GM18907 (cell line): ENCODE measurements around the gene HCN2.

Source experiments
- ATAC-seq: cut with Tn5 transposase; IDR thresholded peaks from one replicate; pipeline ENCODE4 v1.9.1; 2021; ENCODE audit warnings: mild to moderate bottlenecking, moderate library complexity; ENCODE audit not compliant: unreplicated experiment

The HCN2 gene

DNA sequence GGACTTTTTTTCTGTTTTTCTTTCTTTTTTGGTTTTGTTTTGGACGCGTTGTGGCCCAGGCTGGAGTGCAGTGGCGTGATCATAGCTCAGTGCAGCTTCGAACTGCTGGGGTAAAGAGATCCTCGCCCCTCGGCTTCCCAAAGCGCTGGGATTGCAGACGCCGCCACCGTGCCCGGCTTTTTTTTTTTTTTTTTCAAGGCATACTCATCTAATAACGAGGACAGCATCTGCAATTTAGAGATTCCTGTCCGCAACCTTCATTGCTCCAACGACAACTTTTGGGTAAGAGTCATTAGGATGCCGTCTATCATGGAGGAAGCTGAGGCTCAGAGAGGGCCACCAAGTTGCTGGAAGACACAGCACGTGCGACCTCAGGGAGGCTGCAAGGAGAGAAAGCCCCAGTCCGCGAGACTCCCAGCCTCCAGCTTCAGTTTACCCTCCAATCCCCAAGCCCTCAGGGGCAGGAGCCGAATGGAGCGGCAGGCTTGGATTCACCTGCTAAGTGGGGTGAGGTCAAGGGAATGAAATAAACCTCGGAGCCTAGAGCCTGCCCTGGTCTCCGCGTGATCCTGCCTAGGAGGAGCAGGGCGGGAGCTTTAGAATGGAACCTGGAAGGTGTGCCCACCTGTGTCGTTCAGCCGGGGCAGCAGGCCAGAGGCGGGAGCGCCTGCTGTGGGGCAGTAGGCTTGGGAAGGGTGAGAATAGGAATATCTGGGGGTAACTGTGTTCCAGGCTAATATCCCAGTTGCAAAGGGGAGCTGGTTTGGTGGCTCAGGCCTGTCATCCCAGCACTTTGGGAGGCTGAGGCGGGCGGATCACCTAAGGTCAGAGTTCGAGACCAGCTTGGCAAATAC is 44.3 kb downstream of the HCN2 start:
- ATAC-seq = no peak

DNA sequence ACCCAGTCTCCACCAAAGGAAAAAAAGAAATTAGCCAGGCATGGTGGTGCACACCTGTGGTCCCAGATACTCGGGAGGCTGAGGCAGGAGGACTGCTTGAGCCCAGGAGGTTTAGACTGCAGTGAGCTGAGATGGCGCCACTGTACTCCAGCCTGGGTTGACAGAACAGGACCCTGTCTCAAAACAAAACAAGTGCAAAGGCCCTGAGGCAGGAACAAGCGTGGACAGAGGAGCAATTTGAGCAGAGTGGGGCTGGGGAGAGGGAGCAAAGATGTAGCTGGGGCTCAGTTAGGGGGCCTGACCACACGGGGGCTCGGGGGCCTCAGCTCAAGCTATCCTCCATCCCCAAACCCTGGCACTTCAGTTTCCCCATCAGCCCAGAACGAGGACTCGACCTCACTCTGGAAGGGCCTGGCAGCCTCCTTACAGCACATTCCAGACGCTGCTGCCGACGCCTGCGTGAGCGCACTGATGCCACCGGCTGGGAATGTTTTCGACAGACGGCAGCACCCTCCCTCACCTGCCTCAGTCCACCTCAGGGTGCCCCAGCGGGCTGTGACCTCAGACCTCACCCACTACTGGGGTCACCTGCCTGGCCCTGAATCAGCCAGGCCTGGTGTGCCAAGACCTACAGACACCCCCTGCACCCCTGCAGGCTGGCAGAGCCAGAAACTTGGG is 45.4 kb downstream of the HCN2 start:
- no peak for ATAC-seq

DNA sequence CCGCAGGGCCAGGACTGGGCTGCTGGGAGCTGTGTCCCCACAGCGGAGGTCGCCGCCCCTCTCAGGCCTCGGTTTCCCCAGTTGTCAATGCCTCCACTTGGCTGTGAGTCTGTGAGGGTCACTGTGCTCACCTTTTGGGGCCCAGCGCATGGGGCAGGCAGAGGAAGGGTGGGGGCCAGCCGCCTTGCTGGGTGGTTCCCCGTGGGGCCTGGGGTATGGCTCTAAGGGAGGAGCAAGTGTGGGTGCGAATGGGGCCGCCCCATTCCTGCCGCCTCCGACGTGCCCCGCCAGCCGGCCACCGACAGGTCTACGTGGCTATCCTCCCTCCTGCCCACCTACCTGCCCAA is 49.2 kb downstream of the HCN2 start:
- no peak for ATAC-seq

- no peak for ATAC-seq
Observed at GRCh38 chr19:639253-640160, 49.8 kb downstream of the HCN2 start, which contains the start of gene FGF22. FGF22 (plus strand) TSS chr19:639879; CDS start chr19:639926, 47 bp downstream.

- ATAC-seq = no peak
Observed at GRCh38 chr19:640161-640558, 50.5 kb downstream of the HCN2 start.

GRCh38 chr19:640606-641189 is 51.0 kb downstream of the HCN2 start:
- no peak for ATAC-seq

- ATAC-seq = no peak
Observed at GRCh38 chr19:641702-642101, 52.0 kb downstream of the HCN2 start.

DNA sequence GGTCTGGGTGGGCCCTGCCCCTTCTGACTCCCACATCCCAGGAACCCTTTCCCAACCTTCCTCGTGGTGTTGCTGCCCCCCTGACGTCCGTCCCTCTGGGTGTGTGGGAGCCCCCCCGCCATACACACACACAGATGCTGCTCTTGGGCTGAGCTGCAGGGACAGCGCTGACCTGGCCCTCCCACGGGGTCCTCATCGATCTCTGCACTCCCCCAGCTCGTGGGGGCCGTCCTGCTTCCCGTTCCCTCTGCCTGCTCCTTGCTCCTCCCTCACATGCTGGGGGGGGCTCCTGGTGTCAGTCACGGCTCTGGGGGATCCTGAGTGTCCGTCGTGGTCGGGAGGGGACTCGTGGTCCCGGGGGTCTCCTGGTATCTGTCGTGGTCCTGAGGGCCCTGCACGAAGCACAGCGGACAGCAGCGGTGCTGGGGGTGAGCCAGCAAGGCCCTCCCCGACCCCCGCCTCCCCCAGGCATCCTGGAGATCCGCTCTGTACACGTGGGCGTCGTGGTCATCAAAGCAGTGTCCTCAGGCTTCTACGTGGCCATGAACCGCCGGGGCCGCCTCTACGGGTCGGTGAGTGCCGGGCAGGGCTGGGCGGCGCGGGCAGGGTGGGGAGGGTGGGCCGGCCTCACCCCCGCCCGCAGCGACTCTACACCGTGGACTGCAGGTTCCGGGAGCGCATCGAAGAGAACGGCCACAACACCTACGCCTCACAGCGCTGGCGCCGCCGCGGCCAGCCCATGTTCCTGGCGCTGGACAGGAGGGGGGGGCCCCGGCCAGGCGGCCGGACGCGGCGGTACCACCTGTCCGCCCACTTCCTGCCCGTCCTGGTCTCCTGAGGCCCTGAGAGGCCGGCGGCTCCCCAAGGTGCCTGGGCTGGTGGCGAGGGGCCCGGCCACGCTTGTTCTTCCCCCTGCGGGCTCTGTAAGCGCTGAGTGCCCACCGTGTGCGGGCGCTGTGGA is 53.4 kb downstream of the HCN2 start:
- no peak for ATAC-seq

DNA sequence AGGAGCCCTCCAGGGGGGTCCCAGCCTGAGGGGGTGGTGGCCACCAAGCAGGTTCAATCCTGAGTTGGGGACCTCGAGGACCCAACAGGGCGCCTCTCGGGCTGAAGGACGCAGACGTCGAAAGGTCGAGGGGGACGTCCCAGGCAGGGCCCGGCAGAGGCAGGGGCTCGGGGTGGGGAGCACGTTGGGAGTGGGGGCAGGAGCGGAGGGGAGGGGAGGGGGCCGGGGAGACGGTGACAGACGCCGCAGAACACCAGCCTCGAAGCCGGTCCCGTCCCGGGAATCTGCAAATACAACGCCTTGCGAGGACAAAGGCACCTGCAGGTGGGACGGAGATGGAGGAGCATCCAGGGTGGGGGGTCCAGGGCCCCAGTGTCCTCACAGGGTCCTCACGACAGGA is 54.1 kb downstream of the HCN2 start:
- ATAC-seq = no peak

GRCh38 chr19:644363-644762 is 54.7 kb downstream of the HCN2 start:
- ATAC-seq = no peak

GRCh38 chr19:644789-645188 is 55.1 kb downstream of the HCN2 start:
- ATAC-seq = no peak

DNA sequence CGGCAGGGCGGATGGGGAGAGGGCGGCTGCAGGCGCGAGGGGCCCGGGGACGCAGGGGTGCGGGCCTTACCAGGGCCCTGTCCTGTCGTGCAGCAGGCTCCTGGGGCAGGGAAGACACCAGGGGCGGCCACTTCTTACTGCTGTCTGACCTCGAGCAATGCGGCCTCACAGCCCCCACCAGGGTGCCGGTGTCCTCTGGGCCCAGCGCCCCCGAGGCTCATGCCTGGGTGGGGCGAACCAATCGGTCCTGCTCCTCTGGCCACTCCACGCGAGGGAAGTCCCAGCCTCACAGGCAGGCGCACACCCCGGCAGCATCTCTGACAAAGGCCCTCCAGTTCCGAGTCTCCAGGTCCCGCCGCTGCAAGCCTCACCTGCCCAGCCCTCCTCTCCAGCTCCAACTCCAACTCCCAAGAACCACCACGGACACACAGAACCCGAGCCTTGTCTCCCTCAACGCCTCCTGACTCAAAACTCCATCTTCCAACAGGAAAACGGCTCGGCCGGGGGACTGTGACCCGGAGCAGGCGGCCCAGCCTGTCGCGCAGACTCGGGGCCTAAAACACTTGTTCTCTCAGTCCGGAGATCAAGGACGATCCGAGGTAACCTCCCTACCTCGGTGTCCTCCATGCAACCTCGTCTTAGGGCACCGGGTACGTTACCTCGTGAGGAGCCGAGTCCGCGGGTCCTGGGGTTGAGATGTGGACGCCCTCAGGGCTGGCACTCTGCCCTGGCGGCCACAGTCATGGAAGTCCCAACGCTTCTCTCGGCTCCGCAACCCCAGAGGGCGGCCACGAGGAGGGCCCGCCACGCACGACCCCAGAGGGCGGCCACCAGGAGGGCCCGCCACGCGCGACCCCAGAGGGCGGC is 56.5 kb downstream of the HCN2 start:
- ATAC-seq = no peak

DNA sequence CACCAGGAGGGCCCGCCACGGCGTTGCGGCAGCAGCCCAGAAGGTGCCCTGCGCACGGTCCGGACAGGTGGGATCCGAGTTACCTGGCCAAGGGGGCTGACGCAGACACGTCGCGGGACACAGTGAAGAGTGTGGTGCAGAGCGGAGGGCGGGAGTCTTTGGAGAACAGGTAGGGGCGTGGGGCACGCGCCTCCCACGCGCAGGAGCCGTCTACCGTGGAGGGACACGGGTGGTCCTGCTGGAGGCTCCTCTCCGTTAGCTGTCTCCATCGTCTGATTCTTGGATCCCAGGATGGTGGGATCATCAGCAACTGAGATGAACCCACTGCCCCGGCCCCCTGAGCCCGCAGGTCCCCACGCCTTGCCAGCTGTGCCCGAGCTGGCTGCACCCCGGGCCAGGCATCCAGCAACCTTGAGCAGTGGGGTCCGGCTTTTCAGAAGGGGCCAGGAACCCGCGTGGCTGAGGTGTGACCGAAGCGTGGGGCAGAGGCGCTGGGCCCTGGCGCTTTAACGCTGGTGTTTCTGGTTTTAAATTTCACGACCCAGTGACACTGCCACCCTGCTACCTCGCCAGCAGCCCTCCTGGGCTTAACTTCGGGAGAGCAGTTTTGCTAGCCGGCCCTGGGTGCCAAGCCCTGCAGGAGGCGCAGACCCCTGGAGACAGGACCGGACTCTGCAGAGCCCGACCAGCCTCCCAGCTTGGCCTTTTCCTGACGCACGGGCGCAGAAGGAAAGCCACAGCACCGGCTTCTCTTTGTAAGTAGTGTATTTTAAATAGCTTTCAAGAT is 57.3 kb downstream of the HCN2 start:
- no peak for ATAC-seq

DNA sequence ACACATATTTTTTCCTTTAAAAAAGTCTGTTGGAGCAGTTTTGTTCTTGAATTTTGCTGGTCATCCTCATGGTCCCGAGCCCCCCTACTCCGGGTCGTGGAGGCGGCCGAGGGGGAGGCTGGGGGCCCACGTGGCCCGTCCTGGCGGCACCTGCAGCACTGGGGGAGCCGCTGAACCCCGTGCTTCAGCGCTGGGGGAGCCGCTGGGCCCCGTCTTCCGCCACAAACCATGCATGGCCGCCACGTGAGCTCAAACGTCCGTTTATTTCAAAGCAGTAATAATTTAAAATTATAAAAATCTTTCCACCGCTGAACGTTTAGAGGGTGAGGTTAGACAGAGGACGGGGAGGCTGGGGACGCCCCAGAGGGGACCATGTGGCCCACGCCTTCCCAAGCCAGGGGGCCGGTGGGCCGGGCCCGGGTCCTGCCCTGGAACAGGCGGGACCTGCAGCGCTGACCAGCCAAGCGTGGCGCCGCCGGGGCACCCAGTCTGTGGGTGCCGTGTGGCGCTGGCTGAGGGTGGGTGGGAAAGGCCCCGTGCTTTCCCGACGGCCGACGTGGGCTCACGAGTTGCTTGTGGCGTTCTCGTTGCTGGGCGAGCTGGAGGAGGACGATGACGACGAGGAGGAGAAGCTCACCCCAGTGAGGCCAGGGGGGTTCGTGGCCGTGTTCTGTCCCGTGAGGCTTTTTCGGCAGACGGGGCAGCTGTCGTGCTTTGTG is 58.0 kb downstream of the HCN2 start:
- no peak for ATAC-seq

GRCh38 chr19:648305-648704 is 58.6 kb downstream of the HCN2 start:
- no peak for ATAC-seq

DNA sequence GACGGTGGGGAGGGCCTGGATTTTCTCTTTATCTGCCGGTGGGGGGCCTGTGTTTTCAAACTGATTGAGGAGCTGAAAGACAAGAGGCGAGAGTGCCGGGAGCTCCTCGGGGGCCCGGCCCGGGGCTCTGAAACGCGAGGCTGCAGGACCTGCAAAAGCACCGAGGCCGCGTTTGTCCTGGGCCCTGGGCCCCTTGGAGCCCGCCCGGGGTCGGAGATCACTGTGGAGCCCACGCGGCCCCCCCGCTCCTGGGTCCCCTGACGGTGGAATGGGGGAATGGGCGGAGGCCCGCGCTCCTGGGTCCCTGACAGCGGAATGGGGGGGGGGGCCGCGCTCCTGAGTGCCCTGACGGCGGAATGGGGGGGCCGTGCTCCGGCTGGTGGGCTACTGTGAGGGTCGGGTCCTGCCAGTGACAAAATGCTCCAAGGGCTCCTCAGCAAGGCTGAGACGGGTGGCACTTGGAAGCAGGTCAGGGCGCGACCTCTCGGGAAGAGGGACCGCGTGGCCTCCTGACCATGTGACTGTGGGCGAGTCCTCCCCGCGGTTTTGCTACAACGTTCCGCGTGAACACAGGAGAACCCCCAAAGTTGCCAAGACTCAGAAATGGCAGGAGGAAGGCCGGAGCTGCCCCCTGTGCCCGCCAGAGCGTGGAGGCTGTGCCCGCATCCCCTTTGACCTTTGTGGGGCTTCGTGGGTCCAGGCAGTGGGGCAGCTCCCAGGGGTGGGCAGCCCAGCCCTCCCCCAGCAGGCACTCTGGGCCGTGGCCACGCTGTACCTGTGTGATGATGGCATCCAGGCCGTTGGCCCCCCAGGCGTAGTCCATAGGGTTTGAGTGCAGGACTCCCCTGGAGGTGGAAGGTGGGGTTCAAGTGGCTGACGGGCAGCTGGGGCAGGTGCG is 59.5 kb downstream of the HCN2 start:
- ATAC-seq = no peak

- no peak for ATAC-seq
Observed at GRCh38 chr19:650121-650520, 60.4 kb downstream of the HCN2 start.
